Epithelial cell of esophagus (primary cell): ENCODE results near the gene RNASEH2C.
A peak's percentile ranks its signal among the peaks of the same experiment; 100 is the strongest.
"Not testable (repeated sequence)": the region's sequence is repeated elsewhere in the genome, so short reads cannot be mapped to it uniquely, and the experiment has no call there.

Source experiments
- DNase-seq: peaks from one replicate; pipeline ENCODE4 v3.0.0; 2010; ENCODE audit warnings: low read depth
- H3K4me3 ChIP-seq: 2 replicates; pipeline ENCODE4 v1.5.1; 2011; ENCODE audit warnings: mild to moderate bottlenecking, low read length, control low read depth
- CTCF ChIP-seq: IDR thresholded peaks from 2 replicates; pipeline ENCODE4 v1.5.1; 2011; ENCODE audit warnings: low read depth, mild to moderate bottlenecking, low read length, control low read depth, inconsistent platforms; ENCODE audit not compliant: insufficient read depth; ENCODE audit errors: missing control alignments

RNASEH2C gene

GRCh38 chr11:65711785-65712632 lies 8.6 kb downstream of the RNASEH2C start, which contains the start of gene KAT5:
TSS of gene KAT5 (plus strand) at chr11:65712252. CDS start at chr11:65712268, 16 bp downstream.
- H3K4me3 ChIP-seq, result peak within 1 kb of the TSS; percentile 84
- peak; percentile 98 for TF ChIP-seq CTCF
- DNase-seq, result peak; percentile 99

- DNase-seq, result no peak
- H3K4me3 ChIP-seq, result no peak overlapping the region
- no peak for TF ChIP-seq CTCF
Measured at GRCh38 chr11:65710421-65710820, 10.2 kb downstream of the RNASEH2C start.

- H3K4me3 ChIP-seq, result no peak overlapping the region
- TF ChIP-seq CTCF, result no peak
- no peak for DNase-seq
Measured at GRCh38 chr11:65709661-65710060, 10.9 kb downstream of the RNASEH2C start.

- no peak for DNase-seq
Measured at GRCh38 chr11:65708451-65708850, 12.1 kb downstream of the RNASEH2C start.

GRCh38 chr11:65707002-65707401 lies 13.6 kb downstream of the RNASEH2C start:
- H3K4me3 ChIP-seq, DNase-seq: not testable (repeated sequence)

More at GRCh38 chr11:65708451-65708850, 12.1 kb downstream of the RNASEH2C start:
- no peak for TF ChIP-seq CTCF
- no peak overlapping the region for H3K4me3 ChIP-seq

- DNase-seq, result peak; percentile 30
- TF ChIP-seq CTCF, result peak; percentile 55
- H3K4me3 ChIP-seq, result not testable (repeated sequence)
Measured at GRCh38 chr11:65706303-65706763, 14.3 kb downstream of the RNASEH2C start.

GRCh38 chr11:65703846-65704245 lies 16.8 kb downstream of the RNASEH2C start:
- H3K4me3 ChIP-seq, result no peak overlapping the region
- DNase-seq, result no peak
- no peak for TF ChIP-seq CTCF
